Suprapubic skin (tissue), 4 donors: Measurements from ENCODE around the gene CHFR.

Source experiments
- EP300 ChIP-seq: sonication (generic); formaldehyde crosslinking; IDR thresholded peaks from one replicate; pipeline ENCODE4 v1.6.1; 2017; ENCODE audit warnings: antibody characterized with exemption
- POLR2A ChIP-seq, 2 donors: fragments of 450-650 bp; IDR thresholded peaks; one replicate each; pipeline ENCODE4 v1.6.1; 2017; ENCODE audit warnings: antibody characterized with exemption in 2 of 2, mild to moderate bottlenecking in 2 of 2, moderate library complexity in 2 of 2
- POLR2AphosphoS5 ChIP-seq, 3 donors: sonication (generic); formaldehyde crosslinking; IDR thresholded peaks; one replicate each; pipeline ENCODE4 v1.6.1; 2017; ENCODE audit warnings: antibody characterized with exemption in 3 of 3
- TF ChIP-seq, protein P1 (sequence below), 2 donors: fragments of 200-600 bp in 1 of 2; fragments of 450-650 bp in 1 of 2; sonication (generic) in 1 of 2; IDR thresholded peaks; one replicate each; pipeline ENCODE4 v1.5.1; 2016 to 2019; ENCODE audit warnings: antibody characterized with exemption in 2 of 2, mild to moderate bottlenecking in 1 of 2, moderate library complexity in 1 of 2

DNA sequence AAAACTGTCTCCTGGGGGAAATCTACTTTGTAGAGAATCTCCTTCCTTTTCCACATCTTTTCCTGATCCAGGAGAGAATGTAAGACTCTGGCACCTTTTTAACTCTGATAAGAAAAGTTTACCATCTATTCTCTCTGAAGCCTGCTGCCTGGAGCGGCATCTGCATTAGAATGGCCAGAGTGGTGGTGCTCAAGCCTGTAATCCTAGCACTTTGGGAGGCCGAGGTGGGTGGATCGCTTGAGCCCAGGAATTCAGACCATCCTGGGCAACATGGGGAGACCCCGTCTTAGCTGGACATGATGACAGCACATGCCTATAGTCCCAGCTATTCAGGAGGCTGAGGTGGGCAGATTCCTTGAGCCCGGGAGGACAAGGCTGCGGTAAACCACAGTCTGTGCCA lies 1.4 kb upstream of the CHFR start:
- TF ChIP-seq EP300 (no peak), POLR2AphosphoS5 (IDR thresholded peaks at IDR 0.05) (no peak), POLR2A (IDR thresholded peaks at IDR 0.05) (no peak)
- TF ChIP-seq, protein P1, sequence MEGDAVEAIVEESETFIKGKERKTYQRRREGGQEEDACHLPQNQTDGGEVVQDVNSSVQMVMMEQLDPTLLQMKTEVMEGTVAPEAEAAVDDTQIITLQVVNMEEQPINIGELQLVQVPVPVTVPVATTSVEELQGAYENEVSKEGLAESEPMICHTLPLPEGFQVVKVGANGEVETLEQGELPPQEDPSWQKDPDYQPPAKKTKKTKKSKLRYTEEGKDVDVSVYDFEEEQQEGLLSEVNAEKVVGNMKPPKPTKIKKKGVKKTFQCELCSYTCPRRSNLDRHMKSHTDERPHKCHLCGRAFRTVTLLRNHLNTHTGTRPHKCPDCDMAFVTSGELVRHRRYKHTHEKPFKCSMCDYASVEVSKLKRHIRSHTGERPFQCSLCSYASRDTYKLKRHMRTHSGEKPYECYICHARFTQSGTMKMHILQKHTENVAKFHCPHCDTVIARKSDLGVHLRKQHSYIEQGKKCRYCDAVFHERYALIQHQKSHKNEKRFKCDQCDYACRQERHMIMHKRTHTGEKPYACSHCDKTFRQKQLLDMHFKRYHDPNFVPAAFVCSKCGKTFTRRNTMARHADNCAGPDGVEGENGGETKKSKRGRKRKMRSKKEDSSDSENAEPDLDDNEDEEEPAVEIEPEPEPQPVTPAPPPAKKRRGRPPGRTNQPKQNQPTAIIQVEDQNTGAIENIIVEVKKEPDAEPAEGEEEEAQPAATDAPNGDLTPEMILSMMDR (IDR thresholded peaks at IDR 0.05), result no peak
